Neural progenitor cell (in vitro differentiated cells): Measurements from ENCODE around the gene MGME1. TPM values are rescaled to one million over a fixed set of nuclear protein-coding genes. Genes with fewer than 3 reads are reported as not detected.

Experiments
- DNase-seq: peaks from one replicate; pipeline ENCODE4 v3.0.0-alpha.2; 2016; ENCODE audit warnings: low spot score
- H2AFZ ChIP-seq: fragments of 200-600 bp; sonication (generic); replicated peaks from 2 replicates; pipeline ENCODE4 v1.6.1; 2016; ENCODE audit warnings: antibody characterized with exemption
- H3F3A ChIP-seq: fragments of 200-600 bp; sonication (generic); 2 replicates; pipeline ENCODE4 v1.6.1; 2016; ENCODE audit warnings: antibody characterized with exemption, low read depth
- H3K27ac ChIP-seq: fragments of 200-600 bp; sonication (generic); 2 replicates; pipeline ENCODE4 v1.5.1; 2016; ENCODE audit warnings: mild to moderate bottlenecking
- H3K27me3 ChIP-seq: fragments of 200-600 bp; sonication (generic); 2 replicates; pipeline ENCODE4 v1.6.1; 2016; ENCODE audit warnings: mild to moderate bottlenecking, moderate library complexity
- H3K36me3 ChIP-seq: fragments of 200-600 bp; sonication (generic); 2 replicates; pipeline ENCODE4 v1.5.1; 2016
- H3K4me1 ChIP-seq: fragments of 200-600 bp; sonication (generic); 2 replicates; pipeline ENCODE4 v1.6.1; 2016; ENCODE audit warnings: mixed run types
- H3K4me2 ChIP-seq: fragments of 200-600 bp; sonication (generic); 2 replicates; pipeline ENCODE4 v1.6.1; 2016
- H3K4me3 ChIP-seq: fragments of 200-600 bp; sonication (generic); 2 replicates; pipeline ENCODE4 v1.5.1; 2016
- H3K79me2 ChIP-seq: fragments of 200-600 bp; sonication (generic); 2 replicates; pipeline ENCODE4 v1.6.1; 2016; ENCODE audit warnings: low read depth
- H3K9ac ChIP-seq: fragments of 200-600 bp; sonication (generic); 2 replicates; pipeline ENCODE4 v1.6.1; 2016
- H3K9me3 ChIP-seq: fragments of 200-600 bp; sonication (generic); 2 replicates; pipeline ENCODE4 v1.5.1; 2016; ENCODE audit warnings: low read depth
- H4K20me1 ChIP-seq: fragments of 200-600 bp; sonication (generic); 2 replicates; pipeline ENCODE4 v1.6.1; 2016; ENCODE audit warnings: low read depth
- H3K27ac Mint-ChIP-seq: 3 replicates; pipeline ENCODE4 v1.8.0; 2021; ENCODE audit warnings: mixed read lengths
- H3K27me3 Mint-ChIP-seq: 2 replicates; pipeline ENCODE4 v1.8.0; 2022; ENCODE audit warnings: low read depth, mild to moderate bottlenecking, inconsistent platforms, moderate library complexity, mixed read lengths; ENCODE audit not compliant: insufficient read depth
- H3K36me3 Mint-ChIP-seq: 3 replicates; pipeline ENCODE4 v1.8.0; 2021; ENCODE audit warnings: mixed read lengths
- H3K4me1 Mint-ChIP-seq: 3 replicates; pipeline ENCODE4 v1.8.0; 2021; ENCODE audit warnings: mixed read lengths
- H3K4me3 Mint-ChIP-seq: 3 replicates; pipeline ENCODE4 v1.8.0; 2021; ENCODE audit warnings: mild to moderate bottlenecking, moderate library complexity, mixed read lengths
- H3K9me3 Mint-ChIP-seq: 3 replicates; pipeline ENCODE4 v1.8.0; 2020; ENCODE audit warnings: mixed read lengths
- EZH2 ChIP-seq: fragments of 200-600 bp; sonication (generic); IDR thresholded peaks from 2 replicates; pipeline ENCODE4 v1.6.1; 2017; ENCODE audit warnings: antibody characterized with exemption, mild to moderate bottlenecking, moderate library complexity
- EZH2phosphoT487 ChIP-seq: fragments of 200-600 bp; sonication (generic); IDR thresholded peaks from 2 replicates; pipeline ENCODE4 v1.6.1; 2017; ENCODE audit warnings: antibody characterized with exemption
- total RNA-seq: library from RNA; depleted of rRNA; stranded (reverse); fragments of >200 nt; gene quantifications from 2 replicates; pipeline ENCODE4 v1.2.3, GENCODE V29; 2015; ENCODE audit warnings: low replicate concordance
- TF ChIP-seq, protein P1 (sequence below): fragments of 200-600 bp; sonication (generic); IDR thresholded peaks from 2 replicates; pipeline ENCODE4 v1.5.1; 2017; ENCODE audit warnings: antibody characterized with exemption, mild to moderate bottlenecking

MGME1 gene
- total RNA-seq, 1 donor from 2014 or later, result 87.2 TPM

DNA sequence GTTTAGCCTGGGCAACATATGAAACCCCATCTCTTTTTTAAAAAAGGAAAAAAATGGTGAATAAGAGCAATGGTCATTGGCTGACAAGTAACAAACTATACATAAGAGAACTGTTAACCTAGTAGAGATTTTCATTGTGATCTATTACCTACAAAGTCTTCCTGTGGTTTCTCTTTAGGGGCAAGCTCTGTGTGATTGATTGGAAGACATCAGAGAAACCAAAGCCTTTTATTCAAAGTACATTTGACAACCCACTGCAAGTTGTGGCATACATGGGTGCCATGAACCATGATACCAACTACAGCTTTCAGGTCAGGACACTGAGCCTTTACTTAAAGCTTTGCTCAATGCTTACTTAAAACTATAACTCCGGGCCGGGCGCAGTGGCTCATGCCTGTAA is 19.2 kb downstream of the MGME1 start:
- no peak overlapping the region for H3K27ac Mint-ChIP-seq
- H3K9me3 Mint-ChIP-seq, result no peaks in the 10 kb centered on the region

DNA sequence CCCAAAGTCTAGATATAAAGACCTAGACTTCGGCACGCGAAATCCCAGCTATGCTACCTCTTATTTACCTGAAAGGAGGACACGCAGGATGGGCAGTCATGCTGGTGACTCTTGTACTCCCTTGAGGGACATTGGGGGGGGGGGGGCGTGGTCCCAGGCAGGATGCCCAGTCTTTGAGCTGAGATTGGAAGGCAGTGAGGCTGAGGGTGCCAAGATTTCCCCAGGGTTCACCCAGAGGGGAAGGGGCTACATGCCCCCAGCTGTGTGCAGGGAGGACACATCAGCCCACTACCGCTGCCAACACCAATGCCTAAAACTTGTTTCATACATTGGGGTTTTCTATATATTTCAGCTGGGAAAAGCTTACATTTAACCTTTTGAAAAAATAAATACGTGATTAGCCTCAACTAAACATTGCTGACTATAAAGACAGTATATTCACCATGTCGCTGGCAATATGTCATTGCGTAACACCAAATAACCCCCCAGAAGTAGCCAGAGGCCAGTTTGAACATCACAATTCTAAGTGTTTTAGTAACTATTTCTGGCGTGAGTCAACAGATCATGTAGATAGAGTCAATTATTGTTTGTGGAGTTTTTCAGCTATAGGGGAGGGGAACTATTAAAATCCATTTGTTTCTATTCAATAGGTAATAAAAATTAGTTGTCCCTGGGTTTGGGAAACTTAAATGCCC is 21.6 kb downstream of the MGME1 start:
- Mint-ChIP-seq H3K27ac (no peak overlapping the region), H3K27me3 (no peaks in the 10 kb centered on the region), H3K4me1 (no peaks in the 10 kb centered on the region), H3K36me3 (peaks cover 11% of the 10 kb centered on the region), H3K4me3 (no peak overlapping the region), H3K9me3 (no peaks in the 10 kb centered on the region)
- Histone ChIP-seq H3K36me3 (no peaks in the 10 kb centered on the region), H3K79me2 (peaks cover 32% of the 10 kb centered on the region), H3K27me3 (no peaks in the 10 kb centered on the region), H3K9me3 (no peaks in the 10 kb centered on the region), H3K9ac (no peak overlapping the region), H3K4me3 (no peak overlapping the region), H2AFZ (no peak overlapping the region), H3K4me2 (no peak overlapping the region), H4K20me1 (peaks cover 11% of the 10 kb centered on the region), H3K27ac (no peak overlapping the region), H3F3A (no peaks in the 10 kb centered on the region), H3K4me1 (no peaks in the 10 kb centered on the region)
- TF ChIP-seq EZH2phosphoT487 (no peak), EZH2 (no peak)
- TF ChIP-seq, protein P1, sequence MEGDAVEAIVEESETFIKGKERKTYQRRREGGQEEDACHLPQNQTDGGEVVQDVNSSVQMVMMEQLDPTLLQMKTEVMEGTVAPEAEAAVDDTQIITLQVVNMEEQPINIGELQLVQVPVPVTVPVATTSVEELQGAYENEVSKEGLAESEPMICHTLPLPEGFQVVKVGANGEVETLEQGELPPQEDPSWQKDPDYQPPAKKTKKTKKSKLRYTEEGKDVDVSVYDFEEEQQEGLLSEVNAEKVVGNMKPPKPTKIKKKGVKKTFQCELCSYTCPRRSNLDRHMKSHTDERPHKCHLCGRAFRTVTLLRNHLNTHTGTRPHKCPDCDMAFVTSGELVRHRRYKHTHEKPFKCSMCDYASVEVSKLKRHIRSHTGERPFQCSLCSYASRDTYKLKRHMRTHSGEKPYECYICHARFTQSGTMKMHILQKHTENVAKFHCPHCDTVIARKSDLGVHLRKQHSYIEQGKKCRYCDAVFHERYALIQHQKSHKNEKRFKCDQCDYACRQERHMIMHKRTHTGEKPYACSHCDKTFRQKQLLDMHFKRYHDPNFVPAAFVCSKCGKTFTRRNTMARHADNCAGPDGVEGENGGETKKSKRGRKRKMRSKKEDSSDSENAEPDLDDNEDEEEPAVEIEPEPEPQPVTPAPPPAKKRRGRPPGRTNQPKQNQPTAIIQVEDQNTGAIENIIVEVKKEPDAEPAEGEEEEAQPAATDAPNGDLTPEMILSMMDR, result no peak
- DNase-seq, result no peak

More for the DNA sequence above, 19.2 kb downstream of the MGME1 start:
- Histone ChIP-seq H3K9ac (no peak overlapping the region), H4K20me1 (peaks cover 23% of the 10 kb centered on the region), H3K79me2 (peaks cover 57% of the 10 kb centered on the region), H3K27ac (no peak overlapping the region), H3K27me3 (no peaks in the 10 kb centered on the region), H3F3A (no peaks in the 10 kb centered on the region), H3K36me3 (no peaks in the 10 kb centered on the region), H2AFZ (no peak overlapping the region), H3K9me3 (no peaks in the 10 kb centered on the region), H3K4me1 (no peaks in the 10 kb centered on the region), H3K4me2 (no peak overlapping the region), H3K4me3 (no peak overlapping the region)
- H3K27me3 Mint-ChIP-seq, result no peaks in the 10 kb centered on the region
- H3K4me1 Mint-ChIP-seq, result no peaks in the 10 kb centered on the region
- no peak for DNase-seq
- H3K36me3 Mint-ChIP-seq, result peaks cover 11% of the 10 kb centered on the region
- no peak overlapping the region for H3K4me3 Mint-ChIP-seq
- TF ChIP-seq, protein P1, result no peak
- TF ChIP-seq EZH2phosphoT487 (no peak), EZH2 (no peak)

DNA sequence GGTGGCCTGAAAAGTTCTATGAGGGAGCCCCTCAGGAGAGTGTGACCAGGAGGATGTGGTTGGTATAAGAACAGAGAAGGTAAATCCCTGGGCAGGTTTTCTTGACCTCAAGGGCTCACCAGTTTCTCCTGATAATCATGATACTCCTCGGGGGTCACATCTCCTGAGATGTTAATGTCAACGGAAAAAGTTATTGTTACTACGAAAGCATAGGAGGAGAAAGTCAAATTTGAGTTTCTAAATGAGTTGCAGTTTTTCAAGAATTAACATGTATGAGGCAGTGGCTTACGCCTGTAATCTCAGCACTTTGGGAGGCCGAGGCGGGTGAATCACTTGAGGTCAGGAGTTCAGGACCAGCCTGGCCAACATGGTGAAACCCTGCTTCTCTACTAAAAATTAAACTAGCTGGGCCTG is 23.4 kb downstream of the MGME1 start:
- Histone ChIP-seq H3K4me3 (no peak overlapping the region), H3K79me2 (peaks cover 14% of the 10 kb centered on the region), H3K4me2 (no peak overlapping the region), H3K36me3 (no peaks in the 10 kb centered on the region), H2AFZ (no peak overlapping the region), H3K4me1 (peaks cover 6% of the 10 kb centered on the region), H3F3A (no peaks in the 10 kb centered on the region), H3K9ac (no peak overlapping the region), H3K9me3 (no peaks in the 10 kb centered on the region), H3K27me3 (no peaks in the 10 kb centered on the region), H3K27ac (no peak overlapping the region), H4K20me1 (peaks cover 5% of the 10 kb centered on the region)
- H3K36me3 Mint-ChIP-seq, result peaks cover 9% of the 10 kb centered on the region
- TF ChIP-seq, protein P1, result no peak
- no peak for TF ChIP-seq EZH2phosphoT487
- no peak for TF ChIP-seq EZH2
- H3K27ac Mint-ChIP-seq, result no peak overlapping the region
- no peaks in the 10 kb centered on the region for H3K9me3 Mint-ChIP-seq
- peaks cover 7% of the 10 kb centered on the region for H3K4me1 Mint-ChIP-seq
- no peak for DNase-seq
- H3K4me3 Mint-ChIP-seq, result no peak overlapping the region
- H3K27me3 Mint-ChIP-seq, result peaks cover 3% of the 10 kb centered on the region
